Epithelial cell of prostate (primary cell): ENCODE data around the gene TMEM167B.
"Not testable (repeated sequence)": the region's sequence is repeated elsewhere in the genome, so short reads cannot be mapped to it uniquely, and the experiment has no call there.

Source experiments
- DNase-seq: peaks from one replicate; pipeline ENCODE4 v3.0.0-alpha.2; 2011; ENCODE audit warnings: low read depth, low spot score
- H3K27ac ChIP-seq: fragments of 450-650 bp; 2 replicates; pipeline ENCODE4 v1.5.1; 2017; ENCODE audit warnings: mild to moderate bottlenecking

TMEM167B gene

GRCh38 chr1:109112652-109113285 is 22.2 kb downstream of the TMEM167B start:
- H3K27ac ChIP-seq: no peak overlapping the region
- no peak for DNase-seq

DNA sequence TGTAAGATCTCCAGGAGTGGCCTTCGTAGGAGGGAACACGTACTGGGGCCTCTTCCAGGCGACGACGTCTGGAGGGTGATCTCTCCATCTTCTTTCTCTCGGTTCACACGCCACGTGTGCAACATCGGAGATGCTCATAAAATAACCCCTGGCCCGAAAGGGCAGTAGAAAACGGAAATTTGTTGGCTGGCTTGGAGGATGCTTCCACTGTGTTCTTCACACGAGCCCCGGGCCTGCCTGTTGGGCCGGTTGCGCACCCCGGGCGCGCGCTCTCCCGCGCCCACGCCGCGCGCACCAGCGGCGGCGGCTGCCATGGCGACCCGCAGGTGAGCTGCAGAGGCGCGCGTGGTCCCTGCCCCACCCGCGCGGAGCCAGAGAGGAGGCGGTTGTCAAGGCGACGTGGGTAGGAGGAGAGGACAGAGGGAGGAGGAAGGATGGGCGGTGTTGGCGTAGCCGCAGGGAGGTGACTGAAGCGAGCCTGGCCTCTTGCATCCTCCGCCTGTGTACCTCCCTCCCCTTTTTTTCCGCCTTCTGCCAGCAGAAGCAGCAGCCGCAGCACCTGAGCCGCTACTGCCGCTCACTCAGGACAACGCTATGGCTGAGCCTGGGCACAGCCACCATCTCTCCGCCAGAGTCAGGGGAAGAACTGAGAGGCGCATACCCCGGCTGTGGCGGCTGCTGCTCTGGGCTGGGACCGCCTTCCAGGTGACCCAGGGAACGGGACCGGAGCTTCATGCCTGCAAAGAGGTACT is 23.2 kb downstream of the TMEM167B start, which contains the start of gene ELAPOR1:
Gene ELAPOR1 (plus strand): TSS at position 526 of the 752 bp plus-strand sequence. CDS start 69 bp downstream, at position 595.
- no peak for DNase-seq
- H3K27ac ChIP-seq: no peak within 1 kb of the TSS

- DNase-seq: no peak
- no peak overlapping the region for H3K27ac ChIP-seq
Observed at GRCh38 chr1:109114342-109114674, 23.7 kb downstream of the TMEM167B start.

DNA sequence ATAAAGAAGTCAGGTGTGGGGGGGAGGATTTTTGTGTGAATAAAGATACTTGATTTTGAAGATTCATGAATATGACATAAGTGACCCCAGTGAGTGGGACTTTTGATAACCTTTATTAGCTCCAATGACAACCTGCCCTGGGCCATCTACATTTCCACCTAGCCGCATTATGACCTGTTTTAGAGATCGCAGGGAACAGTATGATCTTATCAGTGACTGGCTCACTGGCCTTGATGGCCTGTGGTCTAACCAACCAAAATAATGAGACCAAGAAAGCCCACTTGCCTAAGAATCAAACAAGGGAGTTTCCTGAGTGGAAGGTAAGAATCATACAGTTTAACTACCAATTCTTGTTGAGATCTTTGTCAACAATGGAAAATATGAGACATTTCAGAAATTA is 25.1 kb downstream of the TMEM167B start:
- DNase-seq: no peak

DNA sequence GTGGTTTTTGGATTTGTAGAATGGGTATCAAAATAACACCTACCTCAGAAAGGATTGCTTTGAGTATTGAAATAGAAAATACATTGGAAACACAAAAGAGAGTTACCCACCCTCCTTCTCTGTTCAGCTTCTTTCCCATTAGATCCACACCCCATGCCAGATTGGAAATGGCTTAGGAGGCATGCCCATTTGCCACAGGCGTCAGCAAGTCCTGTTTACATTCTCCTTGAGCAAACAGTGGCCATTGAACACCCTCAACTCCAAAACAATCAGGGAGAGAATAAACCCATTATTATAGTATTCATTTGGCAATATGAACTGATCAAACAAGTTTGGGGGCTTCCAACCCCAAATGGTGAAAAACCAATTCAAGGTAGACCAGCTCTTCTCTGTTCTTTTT is 25.7 kb downstream of the TMEM167B start:
- DNase-seq: no peak
- H3K27ac ChIP-seq: no peak overlapping the region

More for the DNA sequence above, 25.1 kb downstream of the TMEM167B start:
- no peak overlapping the region for H3K27ac ChIP-seq

- DNase-seq: no peak
- no peak overlapping the region for H3K27ac ChIP-seq
Observed at GRCh38 chr1:109118089-109118488, 27.5 kb downstream of the TMEM167B start.

DNA sequence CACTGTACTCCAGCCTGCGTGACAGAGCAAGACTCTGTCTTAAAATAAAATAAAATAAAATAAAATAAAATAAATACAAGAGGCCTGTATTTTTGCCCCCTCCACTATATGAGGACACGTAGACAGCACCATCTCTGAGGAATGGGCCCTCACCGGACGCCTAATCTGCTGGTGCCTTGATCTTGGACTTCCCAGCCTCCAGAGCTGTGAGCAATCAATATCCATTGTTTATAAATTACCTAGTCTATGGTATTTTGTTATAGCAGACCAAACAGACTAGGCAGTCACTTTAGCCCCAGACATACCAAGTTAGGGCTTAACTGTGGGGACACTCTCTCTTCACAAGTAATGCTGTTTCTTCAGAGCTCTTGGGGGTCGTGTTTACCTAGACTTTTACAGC is 29.8 kb downstream of the TMEM167B start:
- DNase-seq: no peak
- H3K27ac ChIP-seq: no peak overlapping the region

GRCh38 chr1:109131059-109131458 is 40.5 kb downstream of the TMEM167B start:
- DNase-seq: no peak
- no peak overlapping the region for H3K27ac ChIP-seq

DNA sequence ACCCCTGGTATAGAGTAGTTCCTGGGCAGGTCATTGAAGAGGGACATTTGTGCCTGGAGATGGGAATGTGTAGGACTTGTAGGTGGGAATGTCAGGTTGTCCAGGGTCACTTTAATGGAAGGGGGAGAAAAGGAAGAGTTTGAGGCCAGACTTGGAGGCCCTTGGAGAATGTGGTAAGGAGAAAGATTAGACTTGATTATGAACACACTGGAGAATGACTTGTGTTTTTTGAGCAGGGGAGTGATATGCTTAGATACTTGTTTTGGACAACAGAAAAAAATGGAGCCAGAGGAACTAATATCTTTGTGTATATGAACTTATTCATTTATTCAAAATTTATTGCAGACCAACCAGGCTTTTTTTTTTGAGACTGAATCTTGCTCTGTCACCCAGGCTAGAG is 41.2 kb downstream of the TMEM167B start:
- no peak overlapping the region for H3K27ac ChIP-seq

DNA sequence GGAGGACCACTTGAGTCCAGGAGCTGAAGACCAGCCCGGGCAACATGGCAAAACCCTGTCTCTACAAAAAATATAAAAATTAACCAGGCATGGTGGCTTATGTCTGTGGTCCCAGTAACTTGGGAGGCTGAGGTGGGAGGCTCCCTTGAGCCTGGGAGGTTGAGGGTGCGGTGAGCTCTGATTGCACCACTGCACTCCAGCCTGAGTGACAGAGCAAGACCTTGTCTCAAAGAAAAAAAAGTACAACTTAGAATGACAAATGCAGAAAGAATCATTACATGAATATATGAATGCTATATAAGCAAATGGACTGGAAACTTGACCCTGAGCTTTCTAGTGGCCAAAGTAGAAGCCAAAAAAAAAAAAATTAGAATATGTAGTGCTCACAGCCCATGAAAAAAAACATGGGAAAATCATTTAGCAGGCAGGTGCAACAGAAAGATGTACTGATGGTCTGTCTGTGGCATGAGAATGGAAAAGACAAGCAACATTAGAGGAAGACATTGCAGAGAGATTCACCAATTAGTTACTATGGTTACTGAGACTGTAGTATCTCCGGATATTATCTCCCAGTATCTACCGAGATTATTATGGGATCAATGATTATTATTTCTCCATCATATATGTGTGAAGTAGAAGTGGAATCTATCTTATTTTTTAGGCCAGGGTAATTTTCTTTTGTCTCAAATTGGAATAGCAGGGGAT is 42.6 kb downstream of the TMEM167B start:
- no peak for DNase-seq
- H3K27ac ChIP-seq: no peak overlapping the region

More for the DNA sequence above, 41.2 kb downstream of the TMEM167B start:
- no peak for DNase-seq

GRCh38 chr1:109133815-109134214 is 43.3 kb downstream of the TMEM167B start:
- no peak for DNase-seq
- H3K27ac ChIP-seq: no peak overlapping the region

DNA sequence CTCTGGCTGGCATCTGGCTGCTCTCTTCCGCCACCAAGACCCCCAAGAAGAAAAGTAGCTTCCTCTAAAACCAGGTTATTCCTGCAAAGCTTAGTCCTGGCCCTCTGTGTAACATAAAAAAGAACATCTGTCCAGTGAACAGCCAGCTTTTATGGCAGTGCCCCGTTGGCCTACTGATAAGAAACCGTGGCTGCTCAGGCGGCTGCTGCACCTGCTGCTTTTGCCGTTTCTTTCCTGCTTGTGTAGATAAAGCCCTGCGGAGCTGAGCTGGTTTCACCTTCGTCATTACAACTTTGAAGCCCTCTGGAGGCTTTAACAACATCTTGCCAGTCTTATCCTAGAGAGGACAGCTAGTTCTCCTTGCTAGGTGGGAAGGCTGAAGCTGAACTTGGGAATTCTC is 43.9 kb downstream of the TMEM167B start:
- no peak overlapping the region for H3K27ac ChIP-seq
- DNase-seq: no peak

- no peak for DNase-seq
- H3K27ac ChIP-seq: no peak overlapping the region
Observed at GRCh38 chr1:109135940-109136339, 45.4 kb downstream of the TMEM167B start.

GRCh38 chr1:109136766-109137165 is 46.2 kb downstream of the TMEM167B start:
- DNase-seq: no peak
- no peak overlapping the region for H3K27ac ChIP-seq

DNA sequence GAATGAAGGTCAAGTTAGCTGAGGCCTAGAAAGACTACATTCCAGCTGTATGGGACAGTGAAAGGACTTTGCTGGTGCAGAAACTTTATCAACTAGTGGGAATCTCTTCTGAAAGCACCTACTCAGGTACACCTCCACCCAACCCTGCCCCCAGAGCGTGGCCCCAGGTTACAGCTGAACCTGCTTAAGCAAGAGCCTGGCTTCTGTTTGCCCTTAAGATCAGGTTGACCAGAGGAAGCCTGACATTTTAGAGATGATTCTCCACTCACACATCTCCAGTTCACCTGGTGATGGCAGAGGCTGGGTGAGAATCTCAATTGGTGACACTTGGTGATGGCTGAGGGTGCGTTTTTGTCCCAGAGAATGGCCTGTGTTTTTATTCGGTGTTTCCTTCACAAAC is 47.4 kb downstream of the TMEM167B start:
- no peak overlapping the region for H3K27ac ChIP-seq
- DNase-seq: no peak

DNA sequence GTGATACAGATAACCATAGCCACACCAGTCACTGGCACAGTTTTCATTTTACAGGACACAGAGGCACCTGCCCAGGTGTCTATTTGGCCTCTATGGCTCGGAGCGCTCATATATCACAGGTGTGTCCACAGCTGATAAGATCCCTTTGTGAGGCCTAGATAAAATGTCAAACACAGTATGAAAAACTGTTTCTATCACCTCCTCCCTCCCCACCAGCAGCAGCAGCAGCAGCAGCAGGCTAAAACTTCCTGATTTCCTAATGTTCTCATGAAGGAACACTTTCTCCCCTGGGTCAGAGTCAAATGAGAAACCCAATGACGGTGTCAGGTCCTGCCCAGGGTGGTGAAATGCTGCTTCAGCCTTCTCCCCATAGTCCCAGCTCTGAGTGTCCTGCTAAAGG is 47.8 kb downstream of the TMEM167B start:
- no peak for DNase-seq
- no peak overlapping the region for H3K27ac ChIP-seq

DNA sequence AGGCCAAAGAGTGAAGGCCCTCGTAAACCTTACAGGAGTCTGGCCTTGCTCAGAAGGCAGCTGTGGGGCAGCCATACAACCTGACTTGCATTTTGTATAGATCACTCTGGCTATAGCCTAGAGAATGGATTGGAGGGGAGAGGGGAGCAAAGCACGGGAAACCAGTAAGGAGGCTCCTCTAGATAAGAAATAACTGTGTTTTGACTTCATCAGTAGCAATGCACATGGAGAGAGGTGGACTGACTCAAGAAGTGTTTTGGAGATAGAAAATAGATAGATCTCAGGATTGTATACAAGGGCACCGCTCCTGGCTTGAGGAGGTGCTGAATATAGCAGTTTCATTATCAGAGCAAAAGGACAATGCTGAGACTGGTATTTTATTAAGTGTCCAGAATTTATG is 49.8 kb downstream of the TMEM167B start:
- DNase-seq: no peak
- no peak overlapping the region for H3K27ac ChIP-seq

DNA sequence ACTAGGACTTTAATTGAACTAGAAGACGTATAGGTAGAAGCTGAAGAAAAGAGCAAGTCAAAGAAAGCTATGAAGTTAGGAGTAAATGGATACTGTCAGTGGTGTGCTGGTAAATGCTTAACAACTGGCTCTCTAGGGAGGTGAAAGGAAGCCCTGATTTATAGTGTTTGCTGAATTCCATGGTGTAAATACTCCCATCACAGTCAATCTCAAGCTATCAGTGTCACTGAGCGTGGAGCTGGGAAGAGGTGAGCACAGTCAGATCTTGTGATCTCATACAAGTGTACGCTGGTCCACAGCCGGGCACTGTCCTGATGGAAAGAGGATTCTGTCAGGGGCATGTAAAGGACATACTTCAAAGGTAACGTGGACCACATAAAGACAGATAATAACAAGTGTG is 51.7 kb downstream of the TMEM167B start:
- no peak for DNase-seq
- no peak overlapping the region for H3K27ac ChIP-seq

DNA sequence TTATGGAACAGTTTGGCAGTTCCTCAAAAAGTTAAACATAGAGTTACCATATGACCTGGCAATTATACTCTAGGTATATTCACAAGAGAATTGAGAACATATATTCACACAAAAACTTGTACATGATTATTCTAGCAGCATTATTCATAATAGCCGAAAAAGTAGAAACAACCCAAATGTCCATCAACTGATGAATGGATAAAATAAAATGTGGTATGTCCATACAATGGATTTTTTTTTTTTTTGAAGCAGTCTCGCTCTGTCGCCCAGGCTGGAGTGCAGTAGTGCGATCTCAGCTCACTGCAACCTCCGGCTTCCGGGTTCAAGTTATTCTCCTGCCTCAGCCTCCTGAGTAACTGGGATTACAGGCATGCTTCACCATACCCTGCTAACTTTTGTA is 52.2 kb downstream of the TMEM167B start:
- not testable (repeated sequence) for H3K27ac ChIP-seq, DNase-seq
